Activated CD4-positive, alpha-beta memory T cell treated with anti-CD3 and anti-CD28 coated beads, Interleukin-2, amount 10 ng/mL, durations not matched to agents 7 days and 5 days (primary cell): Measurements from ENCODE around the gene LIMCH1. TPM values are rescaled to one million over a fixed set of nuclear protein-coding genes. Genes with fewer than 3 reads are reported as not detected.

Experiments
- CTCF ChIA-PET: fragments of 350-600 bp; sonication (Branson Sonifier 250); formaldehyde crosslinking; loops from one replicate; lab custom pipeline; 2021; ENCODE audit warnings: antibody characterized with exemption, inconsistent platforms; lab: Charles Lee
- POLR2A ChIA-PET: fragments of 350-600 bp; sonication (Branson Sonifier 250); formaldehyde crosslinking; loops from one replicate; lab custom pipeline; 2021; ENCODE audit warnings: antibody characterized with exemption; lab: Charles Lee
- DNase-seq: peaks from one replicate; pipeline ENCODE4 v3.0.0-alpha.2; 2020
- H3K27ac Mint-ChIP-seq: one replicate; pipeline ENCODE4 v1.8.0; 2021; ENCODE audit warnings: mild to moderate bottlenecking, mixed read lengths
- H3K27me3 Mint-ChIP-seq: one replicate; pipeline ENCODE4 v1.8.0; 2021; ENCODE audit warnings: mixed read lengths
- H3K36me3 Mint-ChIP-seq: one replicate; pipeline ENCODE4 v1.8.0; 2021; ENCODE audit warnings: low read depth, mixed read lengths
- H3K4me1 Mint-ChIP-seq: one replicate; pipeline ENCODE4 v1.8.0; 2021; ENCODE audit warnings: mixed read lengths
- H3K4me3 Mint-ChIP-seq: one replicate; pipeline ENCODE4 v1.8.0; 2021; ENCODE audit warnings: mild to moderate bottlenecking, mixed read lengths
- H3K9me3 Mint-ChIP-seq: one replicate; pipeline ENCODE4 v1.8.0; 2021; ENCODE audit warnings: mixed read lengths
- total RNA-seq, 2 experiments: library from RNA; stranded (reverse); gene quantifications; one replicate each; pipeline ENCODE4 v1.2.3, GENCODE V29; 2021

Gene LIMCH1
- total RNA-seq, 2 experiments from 2014 or later: not detected

DNA sequence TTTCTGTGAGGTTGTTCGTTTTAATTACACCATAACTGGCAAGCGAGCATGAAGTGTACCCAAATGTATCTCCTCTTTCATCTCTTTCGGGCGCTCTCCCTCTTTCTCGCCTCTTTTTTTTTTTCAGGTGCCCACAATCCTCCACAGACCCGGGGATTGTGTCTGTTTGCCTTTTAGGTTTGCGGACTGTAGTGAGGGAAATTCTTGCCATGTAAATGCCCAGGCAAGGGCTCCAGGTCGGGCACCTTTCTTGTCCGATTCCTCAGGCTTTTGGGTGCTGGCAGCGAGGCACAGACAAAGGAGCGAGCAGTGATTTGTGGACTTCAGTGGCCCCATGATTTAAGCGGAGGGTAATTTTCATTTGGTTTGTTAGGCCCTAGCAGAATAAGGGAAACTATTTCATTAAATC is 211.7 kb downstream of the LIMCH1 start:
- ChIA-PET CTCF (no interaction called here), POLR2A (no interaction called here)
- peaks cover 6% of the 10 kb centered on the region for H3K36me3 Mint-ChIP-seq
- H3K27me3 Mint-ChIP-seq: peaks cover 85% of the 10 kb centered on the region
- no peak overlapping the region for H3K4me3 Mint-ChIP-seq
- no peaks in the 10 kb centered on the region for H3K4me1 Mint-ChIP-seq
- H3K27ac Mint-ChIP-seq: no peak overlapping the region
- peaks cover 3% of the 10 kb centered on the region for H3K9me3 Mint-ChIP-seq
- no peak for DNase-seq

Other genes with a start within 250 kb of the LIMCH1 start
- gene PHOX2B, start 210.6 kb downstream of the LIMCH1 start, total RNA-seq: not detected